Measurements from ENCODE around the gene MS4A6E.

MS4A6E gene

DNA sequence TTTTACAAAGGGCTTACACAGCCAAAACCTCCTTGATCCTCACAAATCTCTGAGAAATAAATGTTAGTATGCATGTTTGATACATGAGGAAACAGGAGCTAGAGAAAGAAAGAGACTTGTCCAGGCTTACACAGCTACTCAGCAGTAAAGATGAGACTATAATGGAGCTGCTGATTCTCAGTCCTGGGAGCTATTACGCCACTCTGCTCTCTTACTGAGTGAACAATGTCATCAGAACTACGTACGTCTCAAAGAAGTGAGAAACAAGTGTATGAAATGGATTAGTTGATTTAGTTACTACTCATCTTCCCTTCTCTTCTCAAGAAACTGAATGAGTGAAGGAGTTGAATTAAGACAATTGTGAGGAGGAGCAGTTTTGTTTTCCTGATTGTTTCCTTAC, 12.3 kb downstream of the MS4A6E start (continued):
- TF ChIP-seq, protein P1, sequence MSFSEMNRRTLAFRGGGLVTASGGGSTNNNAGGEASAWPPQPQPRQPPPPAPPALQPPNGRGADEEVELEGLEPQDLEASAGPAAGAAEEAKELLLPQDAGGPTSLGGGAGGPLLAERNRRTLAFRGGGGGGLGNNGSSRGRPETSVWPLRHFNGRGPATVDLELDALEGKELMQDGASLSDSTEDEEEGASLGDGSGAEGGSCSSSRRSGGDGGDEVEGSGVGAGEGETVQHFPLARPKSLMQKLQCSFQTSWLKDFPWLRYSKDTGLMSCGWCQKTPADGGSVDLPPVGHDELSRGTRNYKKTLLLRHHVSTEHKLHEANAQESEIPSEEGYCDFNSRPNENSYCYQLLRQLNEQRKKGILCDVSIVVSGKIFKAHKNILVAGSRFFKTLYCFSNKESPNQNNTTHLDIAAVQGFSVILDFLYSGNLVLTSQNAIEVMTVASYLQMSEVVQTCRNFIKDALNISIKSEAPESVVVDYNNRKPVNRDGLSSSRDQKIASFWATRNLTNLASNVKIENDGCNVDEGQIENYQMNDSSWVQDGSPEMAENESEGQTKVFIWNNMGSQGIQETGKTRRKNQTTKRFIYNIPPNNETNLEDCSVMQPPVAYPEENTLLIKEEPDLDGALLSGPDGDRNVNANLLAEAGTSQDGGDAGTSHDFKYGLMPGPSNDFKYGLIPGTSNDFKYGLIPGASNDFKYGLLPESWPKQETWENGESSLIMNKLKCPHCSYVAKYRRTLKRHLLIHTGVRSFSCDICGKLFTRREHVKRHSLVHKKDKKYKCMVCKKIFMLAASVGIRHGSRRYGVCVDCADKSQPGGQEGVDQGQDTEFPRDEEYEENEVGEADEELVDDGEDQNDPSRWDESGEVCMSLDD (tag by site-specific recombination; IDR thresholded peaks at IDR 0.05) = no peak
- TF ChIP-seq ZNF23 (tag by site-specific recombination; IDR thresholded peaks at IDR 0.05; ENCODE audit: borderline replicate concordance) = no peak
- no peak for TF ChIP-seq ZNF670 (tag by site-specific recombination; IDR thresholded peaks at IDR 0.05; ENCODE audit: low read depth)

- no peaks in the 10 kb centered on the region for H3K36me3 ChIP-seq (ENCODE audit: control insufficient read depth in 2 of 2, insufficient read depth in 1 of 2, low read length in 2 of 2)
- H3K4me1 ChIP-seq (ENCODE audit: control insufficient read depth, insufficient read depth, low read length) = no peaks in the 10 kb centered on the region
- no peak for TF ChIP-seq ZNF677 (tag by site-specific recombination; IDR thresholded peaks at IDR 0.05)
- POLR2A ChIA-PET = no interaction called here
- no peaks in the 10 kb centered on the region for H3K9me3 ChIP-seq (ENCODE audit: control insufficient read depth, insufficient read depth, low read depth, low read length)
- CTCF ChIA-PET = interaction anchor here (0.6 to 3.8 kb wide), 7 partner anchors 9 to 276 kb away, joined by 3 to 30 read pairs (median 9); no protein-coding TSS in a partner anchor
- H3K27ac ChIP-seq (ENCODE audit: extremely low read depth, low read depth, low read length) = no peak overlapping the region
- no peak overlapping the region for H3K4me3 ChIP-seq (ENCODE audit: low read depth, low read length)
These were observed 16.1 kb downstream of the MS4A6E start for GRCh38 chr11:60343094-60343704.

GRCh38 chr11:60344146-60344545, 17.1 kb downstream of the MS4A6E start:
- TF ChIP-seq WT1 (tag by site-specific recombination; IDR thresholded peaks at IDR 0.05) (no peak), ZNF521 (tag by site-specific recombination; IDR thresholded peaks at IDR 0.05) (no peak), ZNF423 (tag by site-specific recombination; IDR thresholded peaks at IDR 0.05) (no peak), ZNF404 (tag by site-specific recombination; IDR thresholded peaks at IDR 0.05) (no peak), ZBTB49 (tag by site-specific recombination; IDR thresholded peaks at IDR 0.05; ENCODE audit: low read depth) (no peak), ZNF138 (tag by site-specific recombination; IDR thresholded peaks at IDR 0.05; ENCODE audit: borderline replicate concordance) (no peak), HOXD13 (CRISPR knock-in tag; IDR thresholded peaks at IDR 0.05; ENCODE audit: borderline replicate concordance) (no peak), ZNF114 (tag by site-specific recombination; IDR thresholded peaks at IDR 0.05) (no peak), SP7 (tag by site-specific recombination; IDR thresholded peaks at IDR 0.05) (no peak), KLF7 (tag by site-specific recombination; IDR thresholded peaks at IDR 0.05; ENCODE audit: borderline replicate concordance) (no peak), SALL2 (tag by site-specific recombination; IDR thresholded peaks at IDR 0.05; ENCODE audit: borderline replicate concordance) (no peak), ZNF76 (tag by site-specific recombination; IDR thresholded peaks at IDR 0.05; ENCODE audit: borderline replicate concordance, low read depth) (no peak)
- TF ChIP-seq, protein P2, sequence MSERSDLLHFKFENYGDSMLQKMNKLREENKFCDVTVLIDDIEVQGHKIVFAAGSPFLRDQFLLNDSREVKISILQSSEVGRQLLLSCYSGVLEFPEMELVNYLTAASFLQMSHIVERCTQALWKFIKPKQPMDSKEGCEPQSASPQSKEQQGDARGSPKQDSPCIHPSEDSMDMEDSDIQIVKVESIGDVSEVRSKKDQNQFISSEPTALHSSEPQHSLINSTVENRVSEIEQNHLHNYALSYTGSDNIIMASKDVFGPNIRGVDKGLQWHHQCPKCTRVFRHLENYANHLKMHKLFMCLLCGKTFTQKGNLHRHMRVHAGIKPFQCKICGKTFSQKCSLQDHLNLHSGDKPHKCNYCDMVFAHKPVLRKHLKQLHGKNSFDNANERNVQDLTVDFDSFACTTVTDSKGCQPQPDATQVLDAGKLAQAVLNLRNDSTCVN (tag by site-specific recombination; optimal IDR thresholded peaks at IDR 0.05) = no peak
- TF ChIP-seq, protein P3, sequence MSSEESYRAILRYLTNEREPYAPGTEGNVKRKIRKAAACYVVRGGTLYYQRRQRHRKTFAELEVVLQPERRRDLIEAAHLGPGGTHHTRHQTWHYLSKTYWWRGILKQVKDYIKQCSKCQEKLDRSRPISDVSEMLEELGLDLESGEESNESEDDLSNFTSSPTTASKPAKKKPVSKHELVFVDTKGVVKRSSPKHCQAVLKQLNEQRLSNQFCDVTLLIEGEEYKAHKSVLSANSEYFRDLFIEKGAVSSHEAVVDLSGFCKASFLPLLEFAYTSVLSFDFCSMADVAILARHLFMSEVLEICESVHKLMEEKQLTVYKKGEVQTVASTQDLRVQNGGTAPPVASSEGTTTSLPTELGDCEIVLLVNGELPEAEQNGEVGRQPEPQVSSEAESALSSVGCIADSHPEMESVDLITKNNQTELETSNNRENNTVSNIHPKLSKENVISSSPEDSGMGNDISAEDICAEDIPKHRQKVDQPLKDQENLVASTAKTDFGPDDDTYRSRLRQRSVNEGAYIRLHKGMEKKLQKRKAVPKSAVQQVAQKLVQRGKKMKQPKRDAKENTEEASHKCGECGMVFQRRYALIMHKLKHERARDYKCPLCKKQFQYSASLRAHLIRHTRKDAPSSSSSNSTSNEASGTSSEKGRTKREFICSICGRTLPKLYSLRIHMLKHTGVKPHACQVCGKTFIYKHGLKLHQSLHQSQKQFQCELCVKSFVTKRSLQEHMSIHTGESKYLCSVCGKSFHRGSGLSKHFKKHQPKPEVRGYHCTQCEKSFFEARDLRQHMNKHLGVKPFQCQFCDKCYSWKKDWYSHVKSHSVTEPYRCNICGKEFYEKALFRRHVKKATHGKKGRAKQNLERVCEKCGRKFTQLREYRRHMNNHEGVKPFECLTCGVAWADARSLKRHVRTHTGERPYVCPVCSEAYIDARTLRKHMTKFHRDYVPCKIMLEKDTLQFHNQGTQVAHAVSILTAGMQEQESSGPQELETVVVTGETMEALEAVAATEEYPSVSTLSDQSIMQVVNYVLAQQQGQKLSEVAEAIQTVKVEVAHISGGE (tag by site-specific recombination; conservative IDR thresholded peaks at IDR 0.05; ENCODE audit: low read depth) = no peak
- ChIA-PET POLR2A (no interaction called here), CTCF (interaction anchor here (0.7 to 3.8 kb wide), 7 partner anchors 10 to 275 kb away, joined by 3 to 30 read pairs (median 9); no protein-coding TSS in a partner anchor)
- no peak overlapping the region for H3K4me3 ChIP-seq (ENCODE audit: low read depth, low read length)
- H3K27ac ChIP-seq (ENCODE audit: extremely low read depth, low read depth, low read length) = no peak overlapping the region
- H3K36me3 ChIP-seq (ENCODE audit: control insufficient read depth in 2 of 2, insufficient read depth in 1 of 2, low read length in 2 of 2) = no peaks in the 10 kb centered on the region
- no peaks in the 10 kb centered on the region for H3K4me1 ChIP-seq (ENCODE audit: control insufficient read depth, insufficient read depth, low read length)
- H3K9me3 ChIP-seq (ENCODE audit: control insufficient read depth, insufficient read depth, low read depth, low read length) = no peaks in the 10 kb centered on the region

All from HEK293 (cell line).